MM.1S (cell line): ENCODE measurements around the gene WNT2.
"Not testable (repeated sequence)": the region's sequence is repeated elsewhere in the genome, so short reads cannot be mapped to it uniquely, and the experiment has no call there.

ENCODE experiments used
- DNase-seq: peaks from one replicate; pipeline ENCODE4 v3.0.0-alpha.2; 2015
- H2AFZ ChIP-seq: fragments of 300-600 bp; sonication (generic); 2 replicates; pipeline ENCODE4 v1.6.0; 2016; ENCODE audit warnings: antibody characterized with exemption, low read length
- H3F3A ChIP-seq: fragments of 300-600 bp; sonication (generic); 2 replicates; pipeline ENCODE4 v1.6.1; 2016; ENCODE audit warnings: mild to moderate bottlenecking, antibody characterized with exemption, low read length, moderate library complexity, mixed read lengths; ENCODE audit not compliant: insufficient read depth
- H3K27ac ChIP-seq: fragments of 300-600 bp; sonication (generic); 2 replicates; pipeline ENCODE4 v1.5.1; 2016; ENCODE audit warnings: mild to moderate bottlenecking, low read length
- H3K27me3 ChIP-seq: fragments of 300-600 bp; sonication (generic); replicated peaks from 2 replicates; pipeline ENCODE4 v1.6.0; 2016; ENCODE audit warnings: low read length; ENCODE audit not compliant: insufficient read depth
- H3K36me3 ChIP-seq: fragments of 300-600 bp; sonication (generic); replicated peaks from 2 replicates; pipeline ENCODE4 v1.6.1; 2016; ENCODE audit warnings: mild to moderate bottlenecking, low read length, mixed read lengths; ENCODE audit not compliant: insufficient read depth
- H3K4me1 ChIP-seq: fragments of 300-600 bp; sonication (generic); 2 replicates; pipeline ENCODE4 v1.6.1; 2016; ENCODE audit warnings: low read length, mixed read lengths
- H3K4me2 ChIP-seq: fragments of 300-600 bp; sonication (generic); 2 replicates; pipeline ENCODE4 v1.6.0; 2016; ENCODE audit warnings: low read depth, low read length
- H3K4me3 ChIP-seq: fragments of 300-600 bp; sonication (generic); 2 replicates; pipeline ENCODE4 v1.5.1; 2016; ENCODE audit warnings: low read length, mixed read lengths
- H3K79me2 ChIP-seq: fragments of 300-600 bp; sonication (generic); 2 replicates; pipeline ENCODE4 v1.6.1; 2016; ENCODE audit warnings: mixed run types, low read length, mixed read lengths
- H3K9ac ChIP-seq: fragments of 300-600 bp; sonication (generic); 2 replicates; pipeline ENCODE4 v1.6.1; 2016; ENCODE audit warnings: low read length, mixed read lengths
- H3K9me2 ChIP-seq: fragments of 300-600 bp; sonication (generic); replicated peaks from 2 replicates; pipeline ENCODE4 v1.6.1; 2016; ENCODE audit warnings: mild to moderate bottlenecking, low read length, mixed read lengths; ENCODE audit not compliant: insufficient read depth
- H3K9me3 ChIP-seq: fragments of 300-600 bp; sonication (generic); replicated peaks from 2 replicates; pipeline ENCODE4 v1.6.1; 2016; ENCODE audit warnings: mild to moderate bottlenecking, low read length, mixed read lengths; ENCODE audit not compliant: insufficient read depth
- H4K20me1 ChIP-seq: fragments of 300-600 bp; sonication (generic); 2 replicates; pipeline ENCODE4 v1.6.1; 2016; ENCODE audit warnings: mild to moderate bottlenecking, low read length, moderate library complexity, mixed read lengths; ENCODE audit not compliant: insufficient read depth
- CTCF ChIP-seq: fragments of 300-600 bp; sonication (generic); IDR thresholded peaks from 2 replicates; pipeline ENCODE4 v1.5.1; 2016; ENCODE audit warnings: antibody characterized with exemption, low read length, mixed read lengths
- EZH2 ChIP-seq: fragments of 300-600 bp; sonication (generic); optimal IDR thresholded peaks from 2 replicates; pipeline ENCODE3; 2017; ENCODE audit warnings: low read depth, mild to moderate bottlenecking, antibody characterized with exemption, low read length, mixed read lengths
- EZH2phosphoT487 ChIP-seq: fragments of 300-600 bp; sonication (generic); IDR thresholded peaks from 2 replicates; pipeline ENCODE4 v1.6.1; 2018; ENCODE audit warnings: antibody characterized with exemption, low read length

Gene WNT2

GRCh38 chr7:117308891-117309290, 14.0 kb downstream of the WNT2 start:
- no peaks in the 10 kb centered on the region for H3K36me3 ChIP-seq
- H3K4me1 ChIP-seq: no peaks in the 10 kb centered on the region
- DNase-seq: no peak
- H3K4me2 ChIP-seq: no peak overlapping the region
- no peaks in the 10 kb centered on the region for H3K9me3 ChIP-seq
- no peaks in the 10 kb centered on the region for H3F3A ChIP-seq
- H4K20me1 ChIP-seq: no peaks in the 10 kb centered on the region
- no peak overlapping the region for H3K9ac ChIP-seq
- no peak overlapping the region for H3K4me3 ChIP-seq
- no peaks in the 10 kb centered on the region for H3K79me2 ChIP-seq
- H3K27me3 ChIP-seq: no peaks in the 10 kb centered on the region
- TF ChIP-seq CTCF (no peak), EZH2 (no peak), EZH2phosphoT487 (no peak)
- no peaks in the 10 kb centered on the region for H3K9me2 ChIP-seq
- no peak overlapping the region for H2AFZ ChIP-seq
- no peak overlapping the region for H3K27ac ChIP-seq

GRCh38 chr7:117302396-117302795, 20.5 kb downstream of the WNT2 start:
- H3K9ac ChIP-seq: no peak overlapping the region
- no peak overlapping the region for H3K4me2 ChIP-seq
- H3K9me2 ChIP-seq: no peaks in the 10 kb centered on the region
- H3K4me3 ChIP-seq: no peak overlapping the region
- no peaks in the 10 kb centered on the region for H3K9me3 ChIP-seq
- H3F3A ChIP-seq: no peaks in the 10 kb centered on the region
- H4K20me1 ChIP-seq: no peaks in the 10 kb centered on the region
- H3K36me3 ChIP-seq: no peaks in the 10 kb centered on the region
- TF ChIP-seq EZH2 (no peak), EZH2phosphoT487 (no peak), CTCF (no peak)
- DNase-seq: no peak
- no peak overlapping the region for H2AFZ ChIP-seq
- no peaks in the 10 kb centered on the region for H3K4me1 ChIP-seq
- H3K79me2 ChIP-seq: no peaks in the 10 kb centered on the region
- H3K27me3 ChIP-seq: no peaks in the 10 kb centered on the region
- H3K27ac ChIP-seq: no peak overlapping the region

GRCh38 chr7:117300506-117300905, 22.4 kb downstream of the WNT2 start:
- H3K4me3 ChIP-seq, H3K27me3 ChIP-seq, H3K9me3 ChIP-seq, H4K20me1 ChIP-seq, H2AFZ ChIP-seq, H3K4me2 ChIP-seq, H3K9ac ChIP-seq, H3K79me2 ChIP-seq, H3K36me3 ChIP-seq, H3F3A ChIP-seq, H3K4me1 ChIP-seq, H3K27ac ChIP-seq, DNase-seq, H3K9me2 ChIP-seq: not testable (repeated sequence)

- Histone ChIP-seq H3F3A (no peaks in the 10 kb centered on the region), H3K9ac (no peak overlapping the region), H3K4me2 (no peak overlapping the region), H3K4me3 (no peak overlapping the region), H3K9me2 (no peaks in the 10 kb centered on the region), H3K9me3 (no peaks in the 10 kb centered on the region), H4K20me1 (no peaks in the 10 kb centered on the region), H3K79me2 (no peaks in the 10 kb centered on the region), H2AFZ (no peak overlapping the region), H3K27me3 (no peaks in the 10 kb centered on the region), H3K36me3 (no peaks in the 10 kb centered on the region), H3K4me1 (no peaks in the 10 kb centered on the region), H3K27ac (no peak overlapping the region)
- TF ChIP-seq EZH2phosphoT487 (no peak), EZH2 (no peak), CTCF (no peak)
- DNase-seq: no peak
These were observed 25.3 kb downstream of the WNT2 start for GRCh38 chr7:117297606-117298005.
